Measurements from ENCODE around the gene CCL18.

DNA sequence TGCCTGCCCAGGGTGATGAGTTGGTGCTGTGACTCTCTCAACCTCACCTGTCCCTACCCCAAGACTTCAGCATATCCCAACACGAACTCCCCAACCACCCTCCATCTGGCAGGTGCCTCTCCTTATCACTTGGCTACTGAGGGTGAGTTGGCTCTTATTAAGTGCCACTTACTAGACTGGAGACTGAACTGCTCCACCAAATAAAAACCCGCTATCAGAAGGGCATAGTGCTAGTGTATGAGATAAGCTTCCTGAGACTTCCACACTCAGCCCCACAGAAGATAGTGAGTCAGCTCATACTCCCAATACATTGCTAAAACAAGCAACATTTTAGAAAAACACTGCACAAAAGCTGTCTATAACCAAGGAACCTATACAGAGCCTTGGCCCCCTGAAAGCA is 16.0 kb upstream of the CCL18 start:
- TF ChIP-seq ELF4 (IDR thresholded peaks at IDR 0.05), result no peak
- TF ChIP-seq NFRKB (IDR thresholded peaks at IDR 0.05), result no peak
- TF ChIP-seq, protein P1, sequence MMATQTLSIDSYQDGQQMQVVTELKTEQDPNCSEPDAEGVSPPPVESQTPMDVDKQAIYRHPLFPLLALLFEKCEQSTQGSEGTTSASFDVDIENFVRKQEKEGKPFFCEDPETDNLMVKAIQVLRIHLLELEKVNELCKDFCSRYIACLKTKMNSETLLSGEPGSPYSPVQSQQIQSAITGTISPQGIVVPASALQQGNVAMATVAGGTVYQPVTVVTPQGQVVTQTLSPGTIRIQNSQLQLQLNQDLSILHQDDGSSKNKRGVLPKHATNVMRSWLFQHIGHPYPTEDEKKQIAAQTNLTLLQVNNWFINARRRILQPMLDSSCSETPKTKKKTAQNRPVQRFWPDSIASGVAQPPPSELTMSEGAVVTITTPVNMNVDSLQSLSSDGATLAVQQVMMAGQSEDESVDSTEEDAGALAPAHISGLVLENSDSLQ (IDR thresholded peaks at IDR 0.05), result no peak
- TF ChIP-seq HDGF (IDR thresholded peaks at IDR 0.05; ENCODE audit: borderline replicate concordance), result no peak
- TF ChIP-seq BHLHE40 (IDR thresholded peaks at IDR 0.05; ENCODE audit: borderline replicate concordance), result no peak

All from HEK293T (cell line).